ENCODE data around the gene TRIP6.

DNA sequence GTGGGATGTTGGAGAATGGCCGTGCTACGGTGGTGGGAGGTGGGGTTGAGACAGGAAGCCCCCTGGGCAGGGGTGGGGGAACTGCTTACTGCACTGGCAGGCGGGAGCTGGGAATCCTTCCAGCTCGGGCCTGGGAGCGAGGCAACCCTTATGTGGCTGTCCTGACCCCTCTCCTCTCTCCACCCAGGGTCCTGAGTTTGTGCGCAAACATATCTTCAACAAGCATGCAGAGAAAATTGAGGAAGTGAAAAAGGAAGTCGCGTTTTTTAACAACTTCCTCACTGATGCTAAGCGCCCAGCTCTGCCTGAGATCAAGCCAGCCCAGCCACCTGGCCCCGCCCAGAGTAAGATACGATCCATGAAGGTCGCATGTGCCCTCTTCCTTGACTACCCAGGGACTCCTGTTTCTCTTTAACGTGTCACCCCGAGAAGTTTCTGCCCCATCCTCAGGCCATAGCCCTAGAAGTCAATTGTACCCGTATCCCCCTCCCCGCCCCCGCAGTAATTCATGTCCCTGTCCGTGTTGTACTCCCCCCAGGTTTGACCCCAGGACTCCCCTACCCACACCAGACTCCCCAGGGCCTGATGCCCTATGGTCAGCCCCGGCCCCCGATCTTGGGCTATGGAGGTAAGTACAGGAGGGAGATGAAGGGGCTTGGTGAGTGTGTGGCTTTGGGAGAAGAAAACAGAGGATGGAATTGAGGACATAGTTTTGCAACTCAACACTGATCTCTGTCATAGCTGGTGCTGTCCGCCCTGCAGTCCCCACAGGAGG is 20.5 kb downstream of the TRIP6 start:
- TF ChIP-seq, protein P1, sequence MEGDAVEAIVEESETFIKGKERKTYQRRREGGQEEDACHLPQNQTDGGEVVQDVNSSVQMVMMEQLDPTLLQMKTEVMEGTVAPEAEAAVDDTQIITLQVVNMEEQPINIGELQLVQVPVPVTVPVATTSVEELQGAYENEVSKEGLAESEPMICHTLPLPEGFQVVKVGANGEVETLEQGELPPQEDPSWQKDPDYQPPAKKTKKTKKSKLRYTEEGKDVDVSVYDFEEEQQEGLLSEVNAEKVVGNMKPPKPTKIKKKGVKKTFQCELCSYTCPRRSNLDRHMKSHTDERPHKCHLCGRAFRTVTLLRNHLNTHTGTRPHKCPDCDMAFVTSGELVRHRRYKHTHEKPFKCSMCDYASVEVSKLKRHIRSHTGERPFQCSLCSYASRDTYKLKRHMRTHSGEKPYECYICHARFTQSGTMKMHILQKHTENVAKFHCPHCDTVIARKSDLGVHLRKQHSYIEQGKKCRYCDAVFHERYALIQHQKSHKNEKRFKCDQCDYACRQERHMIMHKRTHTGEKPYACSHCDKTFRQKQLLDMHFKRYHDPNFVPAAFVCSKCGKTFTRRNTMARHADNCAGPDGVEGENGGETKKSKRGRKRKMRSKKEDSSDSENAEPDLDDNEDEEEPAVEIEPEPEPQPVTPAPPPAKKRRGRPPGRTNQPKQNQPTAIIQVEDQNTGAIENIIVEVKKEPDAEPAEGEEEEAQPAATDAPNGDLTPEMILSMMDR (conservative IDR thresholded peaks at IDR 0.05 in 1 of 2, IDR thresholded peaks at IDR 0.05 in 1 of 2; ENCODE audit: extremely low read depth in 1 of 2, insufficient read depth in 1 of 2, low read depth in 1 of 2, low read length in 2 of 2), result no peak
- TF ChIP-seq EZH2 (IDR thresholded peaks at IDR 0.05; ENCODE audit: borderline replicate concordance, low read length), result no peak
